GM13977 (cell line): ENCODE measurements around the gene CA10.

Experiments
- DNase-seq: peaks from one replicate; pipeline ENCODE4 v3.0.0; 2012; ENCODE audit warnings: low spot score
- in situ Hi-C: fragments of 300-500 bp; cut with MboI; formaldehyde crosslinking; loops from one replicate; pipeline ENCODE4 v1.12.0; 2022; ENCODE audit warnings: low sequenced_read_pairs, low pct_unique_long_range_greater_than_20kb, mixed read lengths, inconsistent platforms; ENCODE audit not compliant: unreplicated experiment
- TF ChIP-seq, protein P1 (sequence below): IDR thresholded peaks from 2 replicates; pipeline ENCODE4 v1.5.1; 2012; ENCODE audit warnings: mild to moderate bottlenecking, control low read depth; ENCODE audit not compliant: insufficient read depth; ENCODE audit errors: extremely low read depth, missing control alignments

CA10 gene

DNA sequence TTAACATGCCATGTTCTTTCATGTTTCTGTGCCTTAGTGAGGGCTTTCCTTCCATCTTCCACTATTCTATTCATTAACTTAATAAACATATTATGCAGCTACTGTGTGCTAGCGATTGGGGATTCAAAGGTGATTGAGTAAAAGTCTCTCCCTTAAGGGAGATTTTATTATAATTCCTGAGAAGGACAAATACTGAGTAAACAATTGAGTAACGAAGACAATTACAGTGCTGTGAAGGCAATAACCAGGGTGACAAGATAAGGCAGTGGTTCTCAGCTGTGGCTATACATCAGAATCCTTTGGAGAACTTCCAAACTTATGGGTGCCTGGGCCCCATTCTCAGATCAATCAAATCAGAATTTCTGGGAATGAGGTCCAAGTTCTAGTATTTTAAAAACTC is 353.3 kb downstream of the CA10 start:
- no peak for DNase-seq
- TF ChIP-seq, protein P1, sequence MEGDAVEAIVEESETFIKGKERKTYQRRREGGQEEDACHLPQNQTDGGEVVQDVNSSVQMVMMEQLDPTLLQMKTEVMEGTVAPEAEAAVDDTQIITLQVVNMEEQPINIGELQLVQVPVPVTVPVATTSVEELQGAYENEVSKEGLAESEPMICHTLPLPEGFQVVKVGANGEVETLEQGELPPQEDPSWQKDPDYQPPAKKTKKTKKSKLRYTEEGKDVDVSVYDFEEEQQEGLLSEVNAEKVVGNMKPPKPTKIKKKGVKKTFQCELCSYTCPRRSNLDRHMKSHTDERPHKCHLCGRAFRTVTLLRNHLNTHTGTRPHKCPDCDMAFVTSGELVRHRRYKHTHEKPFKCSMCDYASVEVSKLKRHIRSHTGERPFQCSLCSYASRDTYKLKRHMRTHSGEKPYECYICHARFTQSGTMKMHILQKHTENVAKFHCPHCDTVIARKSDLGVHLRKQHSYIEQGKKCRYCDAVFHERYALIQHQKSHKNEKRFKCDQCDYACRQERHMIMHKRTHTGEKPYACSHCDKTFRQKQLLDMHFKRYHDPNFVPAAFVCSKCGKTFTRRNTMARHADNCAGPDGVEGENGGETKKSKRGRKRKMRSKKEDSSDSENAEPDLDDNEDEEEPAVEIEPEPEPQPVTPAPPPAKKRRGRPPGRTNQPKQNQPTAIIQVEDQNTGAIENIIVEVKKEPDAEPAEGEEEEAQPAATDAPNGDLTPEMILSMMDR, result no peak
- in situ Hi-C loops, result no loop called here

- TF ChIP-seq, protein P1, result no peak
- DNase-seq, result no peak
- in situ Hi-C loops, result no loop called here
These were observed 355.4 kb downstream of the CA10 start for GRCh38 chr17:51803161-51803560.

DNA sequence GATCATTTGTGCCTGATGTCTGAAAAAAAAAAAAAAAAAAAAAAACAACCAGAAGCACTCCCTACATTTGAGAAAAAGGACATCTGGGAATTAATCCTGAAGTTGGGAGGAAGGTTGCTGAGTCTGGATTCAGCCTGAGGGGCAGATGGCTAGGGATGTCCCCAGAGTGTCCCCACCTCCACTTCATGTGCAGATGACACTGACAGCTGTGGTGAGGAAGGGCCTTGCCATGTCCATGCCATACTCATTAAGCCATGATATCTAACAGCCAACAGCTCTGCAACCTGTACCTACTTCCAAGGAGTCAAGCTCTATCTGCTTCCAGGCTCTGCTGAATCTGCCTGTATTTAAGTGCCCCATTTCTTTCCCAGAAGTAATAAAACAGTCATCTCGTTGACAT is 356.0 kb downstream of the CA10 start:
- TF ChIP-seq, protein P1, result no peak
- in situ Hi-C loops, result no loop called here
- no peak for DNase-seq

GRCh38 chr17:51801626-51802025 is 356.9 kb downstream of the CA10 start:
- in situ Hi-C loops, result no loop called here
- no peak for DNase-seq
- TF ChIP-seq, protein P1, result no peak

GRCh38 chr17:51799981-51800380 is 358.5 kb downstream of the CA10 start:
- no peak for DNase-seq
- in situ Hi-C loops, result no loop called here
- TF ChIP-seq, protein P1, result no peak

DNA sequence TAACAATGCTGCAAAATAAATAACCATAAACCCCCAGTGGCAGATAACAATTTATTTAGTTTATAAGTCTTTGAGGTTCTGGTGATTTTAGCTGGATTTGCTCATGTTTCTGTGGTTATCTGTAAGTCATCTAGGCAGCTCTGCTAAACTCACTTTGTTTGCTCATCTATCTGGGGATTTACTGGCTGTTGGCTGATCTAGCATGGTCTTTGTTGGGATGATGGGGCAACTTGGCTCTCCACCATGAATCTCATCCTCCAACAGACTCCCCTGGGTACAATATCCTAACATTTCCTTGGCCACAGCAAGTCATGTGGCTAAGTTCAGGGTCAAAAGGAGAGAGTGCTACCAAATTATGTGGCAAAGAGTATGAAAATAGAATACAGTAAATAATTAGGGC is 359.3 kb downstream of the CA10 start:
- TF ChIP-seq, protein P1, result no peak

GRCh38 chr17:51797150-51797549 is 361.4 kb downstream of the CA10 start:
- DNase-seq, result no peak
- TF ChIP-seq, protein P1, result no peak
- in situ Hi-C loops, result no loop called here

More for the DNA sequence above, 359.3 kb downstream of the CA10 start:
- in situ Hi-C loops, result no loop called here
- DNase-seq, result no peak
